ENCODE data around the gene SUV39H2. TPM values are rescaled to one million over a fixed set of nuclear protein-coding genes. Genes with fewer than 3 reads are reported as not detected.
"Not testable (repeated sequence)": the region's sequence is repeated elsewhere in the genome, so short reads cannot be mapped to it uniquely, and the experiment has no call there.

The SUV39H2 gene
- total RNA-seq, 1 donor from 2014 or later = 4.5 TPM

DNA sequence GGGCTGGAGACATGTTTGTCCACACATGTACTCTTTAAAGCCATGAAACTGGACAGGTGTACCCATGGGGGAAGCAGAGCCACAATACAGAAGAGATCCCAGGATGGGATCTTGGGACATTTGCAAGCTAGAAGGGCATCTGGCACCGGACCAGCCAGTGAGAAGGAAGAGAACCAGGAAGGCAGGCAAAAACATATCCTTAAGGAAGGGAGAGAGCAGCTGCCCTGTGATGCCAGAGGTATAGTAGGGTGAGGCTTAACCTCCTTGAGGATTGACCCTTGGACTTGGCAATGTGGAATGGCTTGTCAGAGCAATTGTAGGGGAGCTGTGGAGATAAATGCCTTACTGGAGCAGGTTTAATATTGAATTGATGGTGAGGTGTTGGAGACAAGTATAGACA is 17.9 kb upstream of the SUV39H2 start:
- ATAC-seq = no peak
- H3K27ac ChIP-seq = no peak overlapping the region
- no peaks in the 10 kb centered on the region for H3K9me3 ChIP-seq

DNA sequence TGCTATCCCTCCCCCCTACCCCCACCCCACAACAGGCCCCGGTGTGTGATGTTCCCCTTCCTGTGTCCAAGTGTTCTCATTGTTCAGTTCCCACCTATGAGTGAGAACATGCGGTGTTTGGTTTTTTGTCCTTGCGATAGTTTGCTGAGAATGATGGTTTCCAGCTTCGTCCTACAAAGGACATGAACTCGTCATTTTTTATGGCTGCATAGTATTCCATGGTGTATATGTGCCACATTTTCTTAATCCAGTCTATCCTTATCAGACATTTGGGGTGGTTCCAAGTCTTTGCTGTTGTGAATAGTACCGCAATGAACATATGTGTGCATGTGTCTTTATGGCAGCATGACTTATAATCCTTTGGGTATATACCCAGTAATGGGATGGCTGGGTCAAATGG is 14.2 kb upstream of the SUV39H2 start:
- DNase-seq; H3K27ac ChIP-seq; intact Hi-C loops (cut with DNase I); ATAC-seq; H3K4me3 ChIP-seq; H3K4me1 ChIP-seq; H3K9me3 ChIP-seq; H3K27me3 ChIP-seq: not testable (repeated sequence)
- H3K36me3 ChIP-seq = peaks cover 31% of the 10 kb centered on the region

More for the DNA sequence above, 17.9 kb upstream of the SUV39H2 start:
- DNase-seq = no peak
- Histone ChIP-seq H3K36me3 (peaks cover 23% of the 10 kb centered on the region), H3K4me1 (no peaks in the 10 kb centered on the region), H3K27me3 (no peaks in the 10 kb centered on the region), H3K4me3 (no peak overlapping the region)
- TF ChIP-seq, protein P1, sequence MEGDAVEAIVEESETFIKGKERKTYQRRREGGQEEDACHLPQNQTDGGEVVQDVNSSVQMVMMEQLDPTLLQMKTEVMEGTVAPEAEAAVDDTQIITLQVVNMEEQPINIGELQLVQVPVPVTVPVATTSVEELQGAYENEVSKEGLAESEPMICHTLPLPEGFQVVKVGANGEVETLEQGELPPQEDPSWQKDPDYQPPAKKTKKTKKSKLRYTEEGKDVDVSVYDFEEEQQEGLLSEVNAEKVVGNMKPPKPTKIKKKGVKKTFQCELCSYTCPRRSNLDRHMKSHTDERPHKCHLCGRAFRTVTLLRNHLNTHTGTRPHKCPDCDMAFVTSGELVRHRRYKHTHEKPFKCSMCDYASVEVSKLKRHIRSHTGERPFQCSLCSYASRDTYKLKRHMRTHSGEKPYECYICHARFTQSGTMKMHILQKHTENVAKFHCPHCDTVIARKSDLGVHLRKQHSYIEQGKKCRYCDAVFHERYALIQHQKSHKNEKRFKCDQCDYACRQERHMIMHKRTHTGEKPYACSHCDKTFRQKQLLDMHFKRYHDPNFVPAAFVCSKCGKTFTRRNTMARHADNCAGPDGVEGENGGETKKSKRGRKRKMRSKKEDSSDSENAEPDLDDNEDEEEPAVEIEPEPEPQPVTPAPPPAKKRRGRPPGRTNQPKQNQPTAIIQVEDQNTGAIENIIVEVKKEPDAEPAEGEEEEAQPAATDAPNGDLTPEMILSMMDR (IDR thresholded peaks at IDR 0.05) = no peak
- intact Hi-C loops (cut with DNase I) = no loop called here

DNA sequence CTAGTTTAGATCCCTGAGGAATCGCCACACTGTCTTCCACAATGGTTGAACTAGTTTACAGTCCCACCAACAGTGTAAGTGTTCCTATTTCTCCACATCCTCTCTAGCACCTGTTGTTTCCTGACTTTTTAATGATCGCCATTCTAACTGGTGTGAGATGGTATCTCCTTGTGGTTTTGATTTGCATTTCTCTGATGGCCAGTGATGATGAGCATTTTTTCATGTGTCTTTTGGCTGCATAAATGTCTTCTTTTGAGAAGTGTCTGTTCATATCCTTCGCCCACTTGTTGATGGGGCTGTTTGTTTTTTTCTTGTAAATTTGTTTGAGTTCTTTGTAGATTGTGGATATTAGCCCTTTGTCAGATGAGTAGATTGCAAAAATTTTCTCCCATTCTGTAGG is 13.8 kb upstream of the SUV39H2 start:
- H3K27ac ChIP-seq; DNase-seq; intact Hi-C loops (cut with DNase I); H3K9me3 ChIP-seq; H3K4me3 ChIP-seq; ATAC-seq; H3K4me1 ChIP-seq; H3K27me3 ChIP-seq: not testable (repeated sequence)
- H3K36me3 ChIP-seq = peaks cover 35% of the 10 kb centered on the region

DNA sequence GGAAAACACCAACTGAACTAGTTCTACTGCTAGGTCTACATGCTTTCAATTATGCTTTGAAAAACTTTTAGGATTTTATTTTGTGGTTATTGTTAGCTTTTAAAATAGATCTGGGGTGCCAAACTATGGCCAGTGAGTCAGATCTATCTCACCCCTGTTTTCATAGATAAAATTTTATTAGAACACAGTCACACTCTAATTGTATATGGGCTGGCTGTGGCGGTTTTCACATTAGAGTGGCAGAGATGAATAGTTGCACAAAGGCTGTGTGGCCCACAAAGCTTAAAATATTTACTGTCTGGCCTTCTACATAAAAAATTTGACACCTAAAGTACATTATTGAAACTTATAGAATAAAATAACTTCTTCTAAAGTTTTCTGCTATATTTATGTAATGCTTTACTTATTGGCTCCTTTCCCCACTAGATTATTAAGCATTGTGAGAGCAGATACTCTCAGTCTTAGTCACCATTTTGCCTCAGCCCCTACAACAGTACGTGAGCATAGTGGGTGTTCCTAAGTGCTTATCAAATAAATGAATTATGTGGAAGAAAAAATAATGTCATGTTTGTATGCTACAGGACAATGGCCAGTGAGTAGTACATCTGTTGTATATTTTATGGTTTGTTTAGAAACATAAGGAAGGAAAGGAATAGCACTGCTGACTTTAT is 5.4 kb upstream of the SUV39H2 start:
- no peak for DNase-seq
- Histone ChIP-seq H3K4me3 (no peak overlapping the region), H3K4me1 (peaks cover 8% of the 10 kb centered on the region), H3K27me3 (no peaks in the 10 kb centered on the region), H3K27ac (no peak overlapping the region), H3K36me3 (peaks cover 22% of the 10 kb centered on the region), H3K9me3 (no peaks in the 10 kb centered on the region)
- no peak for ATAC-seq
- TF ChIP-seq, protein P1 (IDR thresholded peaks at IDR 0.05) = no peak
- intact Hi-C loops (cut with DNase I) = no loop called here

DNA sequence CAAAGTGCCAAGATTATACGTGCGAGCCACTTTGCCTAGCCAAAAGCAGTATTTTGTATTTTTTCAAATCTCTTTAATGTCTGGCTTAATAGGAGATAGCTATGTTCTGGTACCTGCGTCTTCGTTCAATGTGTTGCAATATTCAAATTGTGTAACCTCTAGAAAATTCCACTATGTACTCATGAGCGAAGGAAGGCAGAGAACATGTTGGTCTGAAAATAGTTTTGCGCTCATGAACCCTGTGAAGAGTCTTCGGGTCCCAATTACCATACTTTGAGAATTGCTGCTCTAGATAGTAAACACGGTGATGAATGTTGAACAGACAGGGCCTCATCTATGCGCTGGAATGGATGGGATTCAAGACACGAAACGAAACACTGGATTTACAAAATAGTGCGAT is 2.7 kb upstream of the SUV39H2 start:
- Histone ChIP-seq H3K4me3 (no peak overlapping the region), H3K4me1 (peaks cover 14% of the 10 kb centered on the region), H3K27ac (no peak overlapping the region), H3K36me3 (no peaks in the 10 kb centered on the region), H3K9me3 (no peaks in the 10 kb centered on the region), H3K27me3 (no peaks in the 10 kb centered on the region)
- ATAC-seq = no peak
- TF ChIP-seq, protein P1 (IDR thresholded peaks at IDR 0.05) = no peak
- no peak for DNase-seq
- intact Hi-C loops (cut with DNase I) = no loop called here

DNA sequence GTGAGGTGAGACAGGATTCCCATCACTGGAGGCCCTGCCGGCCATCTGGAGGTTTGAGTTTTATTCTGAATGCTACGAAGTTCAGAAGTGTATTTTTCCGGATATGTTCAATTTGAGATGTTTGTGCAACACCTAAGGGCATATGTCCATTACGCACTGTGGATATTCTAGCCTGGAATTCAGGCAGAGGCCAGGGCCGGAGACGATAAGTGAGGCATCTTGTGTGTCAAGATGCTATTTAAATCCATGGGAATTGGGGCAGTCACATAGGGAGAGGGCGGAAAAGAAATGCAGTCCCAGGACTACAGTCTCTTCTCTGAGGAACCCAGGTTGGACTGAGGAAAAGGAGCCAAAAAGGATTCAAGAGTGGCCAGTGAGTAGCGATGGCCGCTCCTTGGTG is 1.9 kb upstream of the SUV39H2 start:
- ATAC-seq = no peak
- intact Hi-C loops (cut with DNase I) = no loop called here
- TF ChIP-seq, protein P1 (IDR thresholded peaks at IDR 0.05) = no peak
- no peak overlapping the region for H3K27ac ChIP-seq
- DNase-seq = no peak
- H3K4me1 ChIP-seq = peaks cover 14% of the 10 kb centered on the region
- no peaks in the 10 kb centered on the region for H3K27me3 ChIP-seq
- no peaks in the 10 kb centered on the region for H3K9me3 ChIP-seq
- no peak overlapping the region for H3K4me3 ChIP-seq
- no peaks in the 10 kb centered on the region for H3K36me3 ChIP-seq

Measured in upper lobe of right lung (tissue), 1 donor.